HG03432 (cell line): ENCODE measurements around the gene ERICH2.

Experiments used
- ATAC-seq: cut with Tn5 transposase; IDR thresholded peaks from one replicate; pipeline ENCODE4 v1.9.1; 2021; ENCODE audit warnings: mild to moderate bottlenecking, moderate library complexity; ENCODE audit not compliant: unreplicated experiment

ERICH2 gene

GRCh38 chr2:170836027-170836426 lies 65.8 kb downstream of the ERICH2 start:
- ATAC-seq: no peak

DNA sequence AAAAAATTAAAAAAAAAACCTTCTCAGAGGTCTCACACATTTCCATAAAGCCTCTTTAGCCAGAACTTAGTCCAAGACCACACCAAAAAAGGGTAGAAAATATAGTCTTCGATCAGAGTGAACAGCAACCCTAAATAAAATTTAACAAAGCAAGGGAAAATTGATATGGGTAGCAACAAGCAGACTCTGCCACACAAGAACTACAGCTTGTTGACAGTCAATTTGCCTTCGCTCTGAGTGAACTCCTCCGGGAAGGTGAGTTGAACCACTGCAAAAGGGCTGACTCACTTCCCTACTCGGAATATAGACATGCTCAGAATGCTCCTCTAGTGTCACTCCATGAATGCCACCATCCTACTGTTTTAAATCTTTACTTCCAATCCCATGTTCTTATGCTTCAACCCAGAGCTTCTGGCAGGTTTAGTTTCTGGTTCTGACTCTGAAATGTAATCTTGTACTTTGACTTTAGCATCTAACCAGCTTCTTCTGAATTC lies 70.6 kb downstream of the ERICH2 start:
- ATAC-seq: no peak

GRCh38 chr2:170842785-170843184 lies 72.6 kb downstream of the ERICH2 start:
- no peak for ATAC-seq

GRCh38 chr2:170843656-170844055 lies 73.5 kb downstream of the ERICH2 start:
- no peak for ATAC-seq

GRCh38 chr2:170845343-170845742 lies 75.2 kb downstream of the ERICH2 start:
- ATAC-seq: no peak

DNA sequence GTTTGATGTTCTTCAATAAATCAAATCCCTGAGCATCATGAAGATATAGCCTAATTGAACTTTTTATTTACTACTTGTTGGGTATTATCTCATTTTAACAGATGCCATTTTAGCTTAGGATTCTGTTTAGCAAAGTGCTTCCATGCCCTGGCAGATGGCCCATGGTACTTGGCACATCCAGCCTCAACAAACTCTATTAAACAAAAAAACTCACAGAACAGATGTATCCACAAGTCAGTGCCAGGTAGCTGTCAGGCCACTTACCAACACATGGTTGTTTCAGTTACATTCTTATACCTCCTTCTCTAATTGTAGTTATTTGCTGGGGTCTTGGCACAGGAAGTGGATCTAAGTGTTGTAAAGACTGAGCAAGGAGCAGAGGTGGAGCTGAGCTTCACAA lies 76.1 kb downstream of the ERICH2 start:
- ATAC-seq: no peak

GRCh38 chr2:170847716-170848115 lies 77.5 kb downstream of the ERICH2 start:
- ATAC-seq: no peak
